IMR-90 (cell line): ENCODE data around the gene INSYN2A. TPM values are rescaled to one million over a fixed set of nuclear protein-coding genes. Genes with fewer than 3 reads are reported as not detected.
A peak's percentile ranks its signal among the peaks of the same experiment; 100 is the strongest.

Experiments
- ATAC-seq: fragments of 200-7000 bp; cut with Tn5 transposase; 2 replicates; pipeline ENCODE4 v1.9.1; 2020; ENCODE audit warnings: low read depth, mild to moderate bottlenecking, moderate library complexity
- BruUV-seq: library from RNA; stranded (reverse); fragments of 400-500 nt; replicated peaks from 2 replicates; lab custom pipeline; 2021; lab: Mats Ljungman, UMichigan
- CTCF ChIA-PET: fragments of 300-600 bp; formaldehyde crosslinking; extraction: SDS; loops from one replicate; lab custom pipeline; 2021; ENCODE audit warnings: antibody characterized with exemption; lab: Yijun Ruan, JAX
- POLR2A ChIA-PET: fragments of 300-600 bp; sonication (Branson Sonifier 250); formaldehyde crosslinking; loops from one replicate; lab custom pipeline; 2022; ENCODE audit warnings: antibody characterized with exemption; ENCODE audit not compliant: unreplicated experiment; lab: Charles Lee
- DNase-seq: peaks from one replicate; pipeline ENCODE4 v3.0.0; 2013
- H2AFZ ChIP-seq: replicated peaks from 2 replicates; pipeline ENCODE3; 2013; ENCODE audit warnings: low read length, mild to moderate bottlenecking; ENCODE audit not compliant: poor library complexity
- H2AK5ac ChIP-seq: 2 replicates; pipeline ENCODE4 v1.6.1; 2013; ENCODE audit warnings: low read depth, low read length, inconsistent platforms
- H2AK9ac ChIP-seq: replicated peaks from 2 replicates; pipeline ENCODE3; 2013; ENCODE audit warnings: mild to moderate bottlenecking, low read depth, low read length, moderate library complexity; ENCODE audit not compliant: poor library complexity
- H2BK120ac ChIP-seq: 2 replicates; pipeline ENCODE4 v1.6.1; 2013; ENCODE audit warnings: low read depth, low read length, inconsistent platforms
- H2BK15ac ChIP-seq: 3 replicates; pipeline ENCODE4 v1.6.1; 2013; ENCODE audit warnings: low read depth, low read length, inconsistent platforms
- H2BK20ac ChIP-seq: 2 replicates; pipeline ENCODE4 v1.6.1; 2013; ENCODE audit warnings: low read depth, mild to moderate bottlenecking, inconsistent platforms, low read length, moderate library complexity
- H2BK5ac ChIP-seq: 2 replicates; pipeline ENCODE4 v1.6.1; 2013; ENCODE audit warnings: mild to moderate bottlenecking, low read depth, low read length, inconsistent platforms; ENCODE audit not compliant: poor library complexity, severe bottlenecking
- H3K14ac ChIP-seq: replicated peaks from 2 replicates; pipeline ENCODE4 v1.6.1; 2013; ENCODE audit warnings: low read depth, low read length, inconsistent platforms
- H3K18ac ChIP-seq: 2 replicates; pipeline ENCODE4 v1.6.1; 2013; ENCODE audit warnings: low read depth, low read length, control low read depth
- H3K23ac ChIP-seq: 2 replicates; pipeline ENCODE4 v1.6.1; 2013; ENCODE audit warnings: low read depth, low read length, inconsistent platforms
- H3K27ac ChIP-seq: 2 replicates; pipeline ENCODE4 v1.5.1; 2013; ENCODE audit warnings: mild to moderate bottlenecking, control low read depth, low read length; ENCODE audit not compliant: insufficient read depth
- H3K27me3 ChIP-seq: 2 replicates; pipeline ENCODE4 v1.6.1; 2013; ENCODE audit warnings: low read length; ENCODE audit not compliant: control insufficient read depth, insufficient read depth
- H3K36me3 ChIP-seq: 2 replicates; pipeline ENCODE4 v1.6.1; 2013; ENCODE audit warnings: low read length, mixed read lengths; ENCODE audit not compliant: control insufficient read depth, insufficient read depth
- H3K4ac ChIP-seq: 2 replicates; pipeline ENCODE4 v1.6.1; 2013; ENCODE audit warnings: low read depth, low read length, inconsistent platforms
- H3K4me1 ChIP-seq: 2 replicates; pipeline ENCODE4 v1.6.1; 2013; ENCODE audit warnings: low read length, mixed read lengths; ENCODE audit not compliant: control insufficient read depth, insufficient read depth
- H3K4me2 ChIP-seq: 2 replicates; pipeline ENCODE4 v1.6.1; 2013; ENCODE audit warnings: low read depth, mild to moderate bottlenecking, control low read depth, low read length, moderate library complexity
- H3K4me3 ChIP-seq: 2 replicates; pipeline ENCODE4 v1.5.1; 2013; ENCODE audit warnings: low read depth, mild to moderate bottlenecking, control low read depth, low read length, moderate library complexity; ENCODE audit not compliant: insufficient read depth
- H3K56ac ChIP-seq: 2 replicates; pipeline ENCODE4 v1.6.1; 2013; ENCODE audit warnings: low read length, inconsistent platforms; ENCODE audit not compliant: insufficient read depth; ENCODE audit errors: extremely low read depth
- H3K79me1 ChIP-seq, 2 experiments: 2 replicates each; pipeline ENCODE4 v1.6.1; 2013; ENCODE audit warnings: low read length in 2 of 2, inconsistent platforms in 1 of 2, low read depth in 1 of 2
- H3K9ac ChIP-seq: 2 replicates; pipeline ENCODE4 v1.6.1; 2013; ENCODE audit warnings: low read depth, low read length, control low read depth
- H3K9me1 ChIP-seq: 2 replicates; pipeline ENCODE4 v1.6.1; 2013; ENCODE audit warnings: low read length, inconsistent platforms; ENCODE audit not compliant: insufficient read depth
- H3K9me3 ChIP-seq: 2 replicates; pipeline ENCODE4 v1.6.1; 2013; ENCODE audit warnings: low read length; ENCODE audit not compliant: control insufficient read depth, insufficient read depth
- H4K20me1 ChIP-seq: 2 replicates; pipeline ENCODE4 v1.6.1; 2013; ENCODE audit warnings: low read length, inconsistent platforms; ENCODE audit not compliant: insufficient read depth
- H4K5ac ChIP-seq: 2 replicates; pipeline ENCODE4 v1.6.1; 2013; ENCODE audit warnings: mild to moderate bottlenecking, low read depth, low read length, control low read depth
- H4K8ac ChIP-seq, 2 experiments: 2 replicates each; pipeline ENCODE4 v1.6.1; 2013; ENCODE audit warnings: low read depth in 2 of 2, low read length in 2 of 2, control low read depth in 1 of 2, inconsistent platforms in 1 of 2
- H4K91ac ChIP-seq: 2 replicates; pipeline ENCODE4 v1.6.1; 2013; ENCODE audit warnings: low read depth, low read length, inconsistent platforms; ENCODE audit not compliant: insufficient read depth
- MAZ ChIP-seq: IDR thresholded peaks from 2 replicates; pipeline ENCODE4 v1.6.1; 2012; ENCODE audit warnings: low read depth, mild to moderate bottlenecking, low read length, improper control_type of control experiment, moderate library complexity, borderline replicate concordance
- MXI1 ChIP-seq: IDR thresholded peaks from 2 replicates; pipeline ENCODE4 v1.6.1; 2012; ENCODE audit warnings: low read depth, mild to moderate bottlenecking, low read length, moderate library complexity, borderline replicate concordance
- POLR2A ChIP-seq: IDR thresholded peaks from 2 replicates; pipeline ENCODE4 v1.6.1; 2012; ENCODE audit warnings: mild to moderate bottlenecking, low read depth, low read length
- RAD21 ChIP-seq: IDR thresholded peaks from 2 replicates; pipeline ENCODE4 v1.6.1; 2012; ENCODE audit warnings: low read length, improper control_type of control experiment
- WGBS, 2 experiments: methylation state at CpG; one replicate each; pipeline versions ENCODE4 v1.1.5 to v1.1.7; 2013; ENCODE audit warnings: missing lambda C conversion rate in 2 of 2; ENCODE audit not compliant: insufficient read length in 1 of 2; ENCODE audit errors: extremely low coverage in 2 of 2; 5-methylcytosine and 5-hydroxymethylcytosine counted together
- dilution Hi-C: fragments of 300-500 bp; cut with HindIII; formaldehyde crosslinking; loops from one replicate; pipeline ENCODE4 v1.14.3; 2018; ENCODE audit warnings: low sequenced_read_pairs; ENCODE audit not compliant: unreplicated experiment
- in situ Hi-C: fragments of 300-500 bp; cut with MboI; formaldehyde crosslinking; loops from 3 replicates; pipeline ENCODE4 v1.14.3; 2019; ENCODE audit warnings: low sequenced_read_pairs, inconsistent platforms, mixed read lengths
- intact Hi-C: fragments of 100-400 bp; cut with micrococcal nuclease; formaldehyde crosslinking; loops from 2 replicates; pipeline ENCODE4 v1.10.0; 2022
- polyA plus RNA-seq, 3 experiments: library from polyadenylated mRNA; depleted of rRNA; stranded (reverse); fragments of >200 nt; gene quantifications; 2 replicates each; pipeline ENCODE4 v1.2.3, GENCODE V29; 2012; ENCODE audit warnings: low replicate concordance in 1 of 3
- total RNA-seq: library from RNA; depleted of rRNA; stranded (reverse); fragments of >200 nt; gene quantifications from 2 replicates; pipeline ENCODE4 v1.2.3, GENCODE V29; 2012

The INSYN2A gene
- total and polyA plus RNA-seq, 2 of the 4 experiments (the other 2 are of a cell fraction), result 0.10 to 0.18 TPM

DNA sequence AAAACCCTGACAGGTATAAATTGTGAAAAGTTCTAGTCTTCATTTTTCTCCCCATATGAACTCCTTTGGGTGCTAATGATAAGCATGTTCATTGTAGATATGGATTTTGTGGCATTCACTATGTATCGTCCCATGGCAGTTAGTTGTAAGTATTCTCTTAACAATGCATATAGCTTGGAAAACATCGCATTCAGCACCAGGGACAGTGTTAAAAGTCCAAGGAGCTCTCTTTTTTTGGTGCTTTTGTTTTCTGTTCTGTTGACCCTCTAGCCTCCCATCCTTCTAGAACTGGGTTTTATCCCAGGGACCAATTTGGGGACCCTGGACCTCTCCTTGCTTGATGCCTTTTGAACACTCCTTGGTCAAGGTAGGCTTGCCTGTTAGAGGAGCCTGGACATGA lies 37.7 kb downstream of the INSYN2A start:
- dilution Hi-C loops (no loop called here), intact Hi-C loops (loop anchor here (2.0 kb wide), 1 partner anchor 34 kb away; no protein-coding TSS in a partner anchor), in situ Hi-C loops (no loop called here)
- Histone ChIP-seq H2BK120ac (no peak overlapping the region), H2AFZ (no peak overlapping the region), H3K4ac (no peak overlapping the region), H2BK20ac (no peak overlapping the region), H3K14ac (no peak overlapping the region), H3K79me1 (peaks cover 29 to 51% of the 10 kb centered on the region in 2 experiments), H3K4me2 (no peak overlapping the region), H3K23ac (no peak overlapping the region), H2BK5ac (no peak overlapping the region), H3K4me1 (peaks cover 6% of the 10 kb centered on the region; the same call in 1 of the 2 replicates), H4K5ac (no peak overlapping the region), H4K8ac (no peak overlapping the region), H3K56ac (no peak overlapping the region), H3K9ac (no peak overlapping the region), H3K27ac (no peak overlapping the region), H3K4me3 (no peak overlapping the region), H3K9me3 (no peaks in the 10 kb centered on the region), H2BK15ac (no peak overlapping the region), H3K36me3 (no peaks in the 10 kb centered on the region), H4K91ac (no peak overlapping the region), H2AK9ac (no peak overlapping the region), H3K27me3 (no peaks in the 10 kb centered on the region), H4K20me1 (peaks cover 33% of the 10 kb centered on the region; the same call in 1 of the 2 replicates), H3K18ac (no peak overlapping the region), H2AK5ac (no peak overlapping the region), H3K9me1 (peaks cover 15% of the 10 kb centered on the region)
- BruUV-seq, result no TSS peak
- ATAC-seq (no peak), DNase-seq (peak; percentile 6)
- ChIA-PET POLR2A (no interaction called here), CTCF (interaction anchor here (0.7 kb wide), 1 partner anchor 9 kb away, joined by 3 read pairs; no protein-coding TSS in a partner anchor)
- no peak for TF ChIP-seq MXI1
- no peak for TF ChIP-seq POLR2A
- no peak for TF ChIP-seq RAD21
- no peak for TF ChIP-seq MAZ
- no CpG with 5 or more reads among the region's 2 CpGs for WGBS, 2 experiments
